Fibroblast of peridontal ligament (primary cell): ENCODE results near the gene BOLA2.
"Not testable (repeated sequence)": the region's sequence is repeated elsewhere in the genome, so short reads cannot be mapped to it uniquely, and the experiment has no call there.

ENCODE experiments used
- DNase-seq: peaks from one replicate; pipeline ENCODE4 v3.0.0-alpha.2; 2010; ENCODE audit errors: extremely low read depth

Gene BOLA2

DNA sequence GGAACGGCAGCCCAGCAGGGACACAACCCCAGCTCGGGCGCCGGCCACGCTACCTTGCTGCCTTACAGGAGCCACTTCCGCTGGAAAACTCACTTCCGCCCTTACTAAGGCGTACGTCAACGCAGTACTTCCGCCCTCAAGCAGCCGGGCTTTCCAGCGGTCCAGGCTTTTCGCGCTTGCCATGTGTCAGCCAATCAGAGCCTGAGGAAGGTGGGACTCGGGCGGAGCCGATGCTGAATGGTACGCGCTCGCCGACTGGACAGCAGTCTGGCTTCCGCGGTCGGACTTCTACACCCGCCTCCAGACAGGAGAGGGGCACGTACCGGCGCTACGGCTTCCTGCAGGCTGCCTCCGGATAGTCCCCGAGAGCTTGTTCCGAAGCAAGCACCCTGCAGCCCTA is at the start of gene BOLA2, which contains the start of gene SLX1B:
Gene BOLA2 (minus strand): TSS at position 83 of the 400 bp plus-strand sequence. CDS start 98 bp downstream, outside the sequence.
Gene SLX1B (plus strand): TSS at position 265 of the 400 bp plus-strand sequence.
- DNase-seq, result not testable (repeated sequence)

DNA sequence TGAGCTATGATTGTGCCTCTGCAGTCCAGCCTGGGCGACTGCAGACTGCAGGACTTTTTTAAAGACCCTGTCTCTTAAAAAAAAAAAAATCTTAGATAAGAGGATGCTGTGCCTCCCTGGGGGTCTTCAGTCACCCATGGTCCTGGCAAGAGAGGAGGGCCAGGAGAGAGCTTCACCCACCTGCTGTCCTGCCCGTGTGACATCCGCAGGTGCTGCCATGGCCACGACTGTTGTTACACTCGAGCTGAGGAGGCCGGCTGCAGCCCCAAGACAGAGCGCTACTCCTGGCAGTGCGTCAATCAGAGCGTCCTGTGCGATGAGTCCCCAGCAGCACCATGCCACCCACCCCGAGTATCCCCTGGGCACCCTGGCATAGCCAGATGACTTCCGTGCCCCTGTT is 28.1 kb upstream of the BOLA2 start:
- not testable (repeated sequence) for DNase-seq

DNA sequence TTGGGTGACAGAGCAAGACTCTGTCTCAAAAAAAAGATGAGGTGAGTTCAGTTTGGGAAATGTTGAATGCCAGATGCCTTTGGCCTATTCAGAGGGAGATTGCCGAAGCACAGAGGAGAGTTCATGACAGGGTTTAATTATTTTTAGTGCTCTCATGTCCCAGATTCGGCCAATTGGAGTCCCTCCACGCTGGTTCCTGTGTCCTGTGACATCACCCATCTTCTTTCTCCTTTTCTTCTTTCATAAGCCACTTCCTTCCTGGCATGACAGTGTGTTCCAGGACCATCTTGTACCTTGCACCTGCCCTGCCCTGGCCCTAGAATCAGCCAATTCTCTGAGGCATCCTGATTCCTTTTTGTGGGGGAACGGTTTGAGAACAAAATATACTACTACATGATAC is 17.9 kb upstream of the BOLA2 start:
- not testable (repeated sequence) for DNase-seq

DNA sequence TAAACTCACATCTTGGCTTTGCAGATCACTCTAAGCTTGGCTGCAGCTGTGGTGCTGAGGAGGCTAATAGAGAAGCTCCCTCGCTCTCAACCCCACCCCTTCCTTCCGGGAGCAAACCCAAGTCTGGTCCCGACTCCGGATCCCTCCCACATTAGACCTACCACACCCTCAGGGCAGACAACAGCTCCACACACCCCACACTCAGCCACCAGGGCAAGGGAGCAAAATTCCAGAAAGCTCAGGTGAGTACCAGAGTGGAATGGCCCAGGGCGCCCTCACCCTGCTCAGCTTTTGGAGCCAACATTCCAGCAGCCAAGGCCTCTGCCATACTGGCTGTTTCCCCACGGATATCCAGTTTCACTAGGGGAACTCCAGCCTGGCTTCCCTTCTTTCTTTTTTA is 15.5 kb upstream of the BOLA2 start:
- not testable (repeated sequence) for DNase-seq

DNA sequence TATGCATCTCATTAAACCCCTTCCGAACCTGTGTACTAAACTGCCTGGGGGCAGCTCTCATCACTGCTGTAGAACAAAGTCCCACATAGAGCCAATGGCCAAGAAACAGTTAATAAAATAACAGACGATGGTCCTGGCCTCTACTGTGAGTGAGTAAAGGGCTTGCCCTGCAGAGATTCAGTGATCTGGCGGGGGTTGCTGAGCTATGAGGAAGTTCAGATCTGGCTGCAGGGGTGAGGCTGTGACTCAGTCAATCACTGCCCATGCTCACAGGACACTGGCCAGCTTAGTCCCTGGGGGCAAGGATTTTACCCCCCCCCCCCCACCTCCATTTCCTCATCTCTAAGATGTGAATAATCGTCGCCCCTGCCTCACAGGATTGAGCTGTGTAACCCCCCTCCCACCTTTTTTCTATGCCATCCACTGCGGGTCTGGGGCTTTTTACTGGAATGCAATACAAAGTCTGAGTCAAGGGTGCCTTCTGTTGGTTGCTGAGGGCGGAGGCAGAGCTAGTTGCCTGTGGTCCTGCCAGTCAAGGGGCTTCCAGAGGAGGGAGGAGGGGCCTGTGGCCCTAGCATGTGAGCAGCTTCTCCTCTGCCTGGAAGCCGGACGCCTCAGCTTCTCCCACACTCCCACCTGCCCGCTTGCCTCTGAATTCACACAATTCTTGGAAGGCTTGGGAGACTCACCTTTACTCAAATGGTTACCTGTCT is 13.7 kb upstream of the BOLA2 start:
- DNase-seq, result not testable (repeated sequence)

DNA sequence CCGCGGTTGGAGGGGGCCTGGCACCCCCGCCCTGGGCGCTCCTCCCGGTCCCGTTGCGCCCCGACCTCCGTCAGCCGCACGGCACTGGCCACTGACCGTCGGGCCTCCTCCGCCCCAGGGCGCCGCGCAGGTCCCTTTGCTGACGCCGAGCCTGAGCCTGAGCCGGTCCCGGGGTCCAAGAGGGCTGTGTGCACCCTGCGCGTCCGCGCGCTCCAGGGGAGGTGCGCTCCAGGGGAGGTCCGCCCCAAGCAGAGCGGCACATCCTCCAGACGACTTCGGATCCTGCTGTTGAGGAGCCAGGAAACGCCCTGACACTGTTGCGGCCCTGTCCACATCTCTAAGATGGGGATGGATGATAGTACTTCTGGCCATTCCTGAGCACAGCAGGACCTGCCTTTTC is 12.8 kb upstream of the BOLA2 start:
- not testable (repeated sequence) for DNase-seq

DNA sequence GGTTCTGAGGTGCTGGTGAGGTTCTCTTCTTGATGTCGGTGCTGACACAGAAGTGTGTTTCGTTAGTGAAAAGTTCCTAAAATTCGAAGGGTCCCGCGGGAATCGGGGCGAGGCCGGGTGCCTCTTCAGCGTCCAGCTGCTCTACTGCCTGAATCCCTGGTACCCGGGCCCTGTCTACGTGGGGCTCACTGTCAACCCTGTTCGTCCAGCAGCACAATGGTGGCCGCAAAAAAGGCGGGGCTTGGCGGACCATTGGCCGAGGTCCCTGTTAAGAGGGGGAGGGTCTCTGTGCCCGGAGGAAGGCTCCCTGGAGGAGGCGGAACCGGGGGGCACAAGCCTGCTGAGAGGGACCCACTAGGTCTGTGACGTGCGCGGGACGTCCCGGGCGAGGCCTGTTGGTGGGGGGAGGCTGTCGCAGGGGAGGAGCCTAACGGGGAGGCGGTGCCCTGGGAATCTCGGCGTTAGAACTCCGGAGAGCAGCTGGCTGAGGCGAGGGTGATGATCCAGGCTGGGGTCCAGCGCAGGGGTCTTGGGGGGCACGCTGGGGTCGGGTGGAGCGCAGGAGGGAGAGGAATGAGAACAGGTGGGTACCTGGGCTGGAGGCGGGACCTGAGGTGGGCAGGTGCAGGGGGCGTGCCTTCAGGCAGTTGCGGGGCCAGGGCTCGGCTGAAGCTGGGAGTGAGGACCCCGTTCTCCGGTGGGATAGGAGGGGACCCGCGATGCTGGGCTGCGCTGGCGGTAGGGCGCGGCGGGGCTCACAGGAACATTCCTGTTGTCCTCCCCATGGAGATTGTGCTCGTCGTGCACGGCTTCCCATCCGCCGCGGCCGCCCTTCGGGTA is 12.1 kb upstream of the BOLA2 start:
- not testable (repeated sequence) for DNase-seq

DNA sequence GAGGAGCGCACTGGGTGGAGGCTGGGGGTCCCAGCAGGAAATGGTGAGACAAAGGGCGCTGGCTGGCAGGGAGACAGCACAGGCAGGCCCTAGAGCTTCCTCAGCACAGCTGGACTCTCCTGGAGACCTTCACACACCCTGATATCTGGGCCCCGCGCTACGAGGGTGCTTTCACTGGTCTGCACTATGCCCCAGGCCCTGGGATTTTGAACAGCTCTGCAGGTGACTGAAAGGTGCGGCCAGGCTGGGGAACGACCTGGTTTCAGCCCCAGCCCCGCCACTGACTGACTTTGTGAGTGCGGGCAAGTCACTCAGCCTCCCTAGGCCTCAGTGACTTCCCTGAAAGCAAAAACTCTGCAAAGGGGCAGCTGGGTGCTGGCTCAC is 6.5 kb upstream of the BOLA2 start:
- DNase-seq, result not testable (repeated sequence)

DNA sequence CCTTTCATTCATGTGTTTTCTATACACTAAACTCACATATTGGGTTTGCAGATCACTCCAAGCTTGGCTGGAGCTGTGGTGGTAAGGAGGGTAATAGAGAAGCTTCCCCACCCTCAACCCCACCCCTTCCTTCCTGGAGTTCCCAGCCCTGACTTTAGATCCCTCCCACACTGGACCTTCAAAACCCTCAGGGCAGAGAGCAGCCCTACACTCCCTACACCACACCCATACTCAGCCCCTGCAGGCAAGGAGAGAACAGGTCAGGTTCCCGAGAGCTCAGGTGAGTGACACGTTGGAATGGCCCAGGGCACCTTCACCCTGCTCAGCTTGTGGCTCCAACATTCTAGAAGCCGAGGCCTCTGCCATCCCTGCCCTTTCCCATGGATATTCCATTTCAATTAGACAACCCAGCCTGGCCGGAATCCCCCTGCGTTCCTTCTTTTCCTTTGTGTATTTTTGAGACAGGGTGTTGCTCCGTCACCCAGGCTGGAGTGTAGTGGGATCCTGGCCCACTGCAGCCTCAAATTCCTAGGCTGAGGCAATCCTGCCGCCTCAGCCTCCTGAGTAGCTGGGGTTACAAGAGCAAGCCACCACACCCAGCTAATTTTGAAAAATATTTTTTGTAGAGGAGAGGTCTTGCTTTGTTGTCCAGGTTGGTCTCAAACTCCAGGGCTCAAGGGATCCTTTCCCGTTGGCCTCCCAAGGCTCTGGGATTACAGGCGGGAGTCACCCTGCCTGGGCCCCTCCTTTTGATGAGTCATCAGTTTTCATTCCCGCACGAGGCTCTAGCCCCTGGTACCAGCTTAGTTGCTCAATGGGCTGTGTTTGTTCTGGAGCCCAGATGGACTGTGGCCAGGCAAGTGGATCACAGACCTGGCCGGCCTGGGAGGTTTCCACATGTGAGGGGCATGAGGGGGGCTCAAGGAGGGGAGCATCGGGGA is 5.8 kb upstream of the BOLA2 start, which contains the start of gene SULT1A4:
Gene SULT1A4 (plus strand): TSS at position 208 of the 941 bp plus-strand sequence. CDS start 1,473 bp downstream, outside the sequence.
- not testable (repeated sequence) for DNase-seq

DNA sequence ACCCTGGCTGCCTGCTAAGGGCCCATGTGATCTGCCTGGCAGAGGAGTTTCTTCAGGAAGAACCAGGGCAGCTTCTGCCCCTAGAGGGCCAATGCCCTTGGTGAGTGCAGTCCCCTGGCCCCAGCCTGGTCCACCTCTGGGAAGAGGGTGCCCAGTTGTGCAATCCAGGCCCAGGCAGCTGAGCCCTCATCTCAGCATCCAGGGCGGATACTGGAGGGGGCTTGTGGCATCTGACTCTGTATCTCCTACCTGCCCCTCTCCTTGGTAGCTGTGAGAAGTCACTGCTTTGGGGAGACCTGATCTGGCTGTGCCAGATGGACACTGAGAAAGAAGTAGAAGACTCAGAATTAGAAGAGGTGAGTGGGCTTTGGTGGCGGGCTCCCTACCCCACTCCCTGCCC is 3.5 kb upstream of the BOLA2 start:
- not testable (repeated sequence) for DNase-seq

DNA sequence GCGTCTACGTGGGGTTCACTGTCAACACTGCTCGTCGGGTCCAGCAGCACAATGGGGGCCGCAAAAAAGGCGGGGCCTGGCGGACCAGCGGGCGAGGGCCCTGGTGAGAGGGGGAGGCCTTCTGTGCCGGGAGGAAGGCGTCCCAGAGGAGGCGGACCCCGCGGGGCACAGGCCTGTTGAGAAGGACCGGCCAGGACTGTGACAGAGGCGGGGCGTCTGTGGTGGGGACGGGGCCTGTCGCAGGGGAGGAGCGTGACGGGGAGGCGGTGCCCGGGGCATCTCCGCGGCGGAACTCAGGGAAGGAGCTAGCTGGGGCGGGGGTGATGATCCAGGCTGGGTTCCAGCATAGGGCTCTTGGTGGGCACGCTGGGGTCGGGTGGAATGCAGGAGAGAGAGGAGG is 677 bp upstream of the BOLA2 start:
- DNase-seq, result not testable (repeated sequence)

DNA sequence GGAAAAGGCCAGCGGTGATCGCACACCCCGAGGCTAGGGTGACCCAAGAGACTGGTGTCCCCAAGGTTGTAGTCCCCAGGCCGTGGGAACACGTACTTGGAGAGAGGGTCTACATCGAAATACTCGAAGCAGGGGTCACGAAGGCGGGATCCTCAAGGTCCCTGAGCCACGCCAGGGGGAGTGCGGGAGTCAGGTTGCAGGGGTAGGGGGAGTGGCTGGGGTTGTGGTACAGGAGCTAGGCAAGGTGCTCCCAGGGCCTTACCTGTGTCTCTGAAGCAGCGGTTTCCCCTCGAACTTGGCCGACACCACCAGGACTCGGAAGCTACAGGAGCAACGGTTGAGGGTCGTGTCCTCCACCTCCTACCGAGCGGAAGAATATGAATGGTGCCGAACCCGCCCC is 397 bp downstream of the BOLA2 start:
- DNase-seq, result not testable (repeated sequence)

DNA sequence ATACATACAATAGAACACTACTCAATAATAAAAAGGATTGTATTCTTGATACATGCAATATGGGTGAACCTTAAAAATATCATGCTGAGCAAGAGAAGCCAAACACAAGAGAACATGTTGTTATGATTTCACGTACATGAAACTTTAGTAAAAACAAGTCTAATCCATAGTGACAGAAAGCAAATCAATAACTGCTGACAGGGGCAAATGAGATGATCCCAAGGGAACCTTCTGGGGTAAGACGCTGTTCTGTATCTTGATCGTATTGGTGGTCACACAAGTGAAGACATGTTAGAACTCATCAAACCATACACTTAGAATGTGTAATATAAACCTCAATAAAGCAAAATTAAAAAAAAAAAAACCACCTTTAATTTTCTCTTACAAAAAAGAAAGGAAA is 28.8 kb downstream of the BOLA2 start:
- not testable (repeated sequence) for DNase-seq

DNA sequence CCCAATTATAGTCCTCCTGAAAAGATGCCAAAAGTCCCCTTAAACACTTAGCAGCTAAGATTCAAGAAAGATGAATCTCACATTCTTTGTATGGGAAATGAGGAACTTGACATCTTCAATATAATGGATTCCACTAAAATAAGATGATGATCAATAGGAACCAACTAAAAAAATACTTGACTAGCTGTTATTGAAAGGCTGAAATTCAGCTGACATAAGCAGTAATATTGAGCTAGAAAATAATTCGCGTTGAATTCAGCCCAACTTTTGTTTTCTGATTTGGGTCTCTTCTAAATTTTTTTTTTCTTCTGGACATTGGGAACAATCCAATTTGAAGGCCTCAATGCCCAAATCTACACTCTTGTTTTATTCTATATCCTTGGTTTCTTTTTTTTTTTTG is 30.6 kb downstream of the BOLA2 start:
- not testable (repeated sequence) for DNase-seq

DNA sequence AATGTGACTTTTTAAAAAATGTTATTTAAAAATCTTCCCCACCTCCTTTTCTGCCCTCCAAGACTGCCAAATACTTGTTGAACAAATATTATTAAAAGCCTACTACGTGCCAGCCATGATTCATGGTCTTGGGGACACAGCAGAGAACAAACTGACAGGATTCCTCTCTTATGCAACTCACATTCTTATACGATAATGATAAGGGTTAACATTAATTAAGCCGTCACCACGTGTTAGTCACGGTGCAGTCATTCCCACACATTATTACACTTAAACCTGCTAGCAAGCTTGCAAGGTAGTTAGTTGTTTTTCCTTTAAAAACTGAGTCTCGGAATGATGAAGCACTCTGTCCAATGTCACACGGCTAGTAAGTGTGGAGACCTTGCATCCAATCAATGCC is 48.9 kb downstream of the BOLA2 start:
- DNase-seq, result not testable (repeated sequence)
